Choroid plexus epithelial cell (primary cell): ENCODE measurements around the gene BICDL2.

Source experiments
- DNase-seq: peaks from one replicate; pipeline ENCODE4 v3.0.0-alpha.2; 2010; ENCODE audit warnings: low read depth
- H3K4me3 ChIP-seq: 2 replicates; pipeline ENCODE4 v1.5.1; 2011; ENCODE audit warnings: low read depth, mild to moderate bottlenecking, control low read depth, low read length, moderate library complexity
- TF ChIP-seq, protein P1 (sequence below): conservative IDR thresholded peaks from 2 replicates; pipeline ENCODE4 v1.5.1; 2011; ENCODE audit warnings: low read depth, mild to moderate bottlenecking, control low read depth, inconsistent platforms, low read length, moderate library complexity

The BICDL2 gene

DNA sequence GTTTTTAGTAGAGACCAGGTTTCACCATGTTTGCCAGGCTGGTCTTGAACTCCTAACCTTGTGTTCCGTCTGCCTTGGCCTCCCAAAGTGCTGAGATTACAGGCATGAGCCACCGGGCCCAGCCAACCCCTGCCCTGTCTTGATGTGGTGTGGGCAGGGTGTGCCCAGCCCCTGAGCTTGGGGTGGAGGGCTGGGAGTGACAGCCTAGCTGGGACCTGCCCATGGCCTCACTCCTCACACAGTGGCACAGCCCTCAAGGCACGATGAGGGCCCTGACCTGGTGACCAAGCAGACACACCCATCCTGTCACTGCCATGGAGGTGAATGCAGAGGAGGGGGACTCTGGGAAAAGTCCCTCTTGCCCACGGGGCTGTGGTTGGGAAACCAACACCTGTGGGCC lies 31.7 kb upstream of the BICDL2 start:
- H3K4me3 ChIP-seq = no peak overlapping the region
- TF ChIP-seq, protein P1, sequence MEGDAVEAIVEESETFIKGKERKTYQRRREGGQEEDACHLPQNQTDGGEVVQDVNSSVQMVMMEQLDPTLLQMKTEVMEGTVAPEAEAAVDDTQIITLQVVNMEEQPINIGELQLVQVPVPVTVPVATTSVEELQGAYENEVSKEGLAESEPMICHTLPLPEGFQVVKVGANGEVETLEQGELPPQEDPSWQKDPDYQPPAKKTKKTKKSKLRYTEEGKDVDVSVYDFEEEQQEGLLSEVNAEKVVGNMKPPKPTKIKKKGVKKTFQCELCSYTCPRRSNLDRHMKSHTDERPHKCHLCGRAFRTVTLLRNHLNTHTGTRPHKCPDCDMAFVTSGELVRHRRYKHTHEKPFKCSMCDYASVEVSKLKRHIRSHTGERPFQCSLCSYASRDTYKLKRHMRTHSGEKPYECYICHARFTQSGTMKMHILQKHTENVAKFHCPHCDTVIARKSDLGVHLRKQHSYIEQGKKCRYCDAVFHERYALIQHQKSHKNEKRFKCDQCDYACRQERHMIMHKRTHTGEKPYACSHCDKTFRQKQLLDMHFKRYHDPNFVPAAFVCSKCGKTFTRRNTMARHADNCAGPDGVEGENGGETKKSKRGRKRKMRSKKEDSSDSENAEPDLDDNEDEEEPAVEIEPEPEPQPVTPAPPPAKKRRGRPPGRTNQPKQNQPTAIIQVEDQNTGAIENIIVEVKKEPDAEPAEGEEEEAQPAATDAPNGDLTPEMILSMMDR = no peak
- no peak for DNase-seq

- TF ChIP-seq, protein P1 = no peak
- H3K4me3 ChIP-seq = no peak overlapping the region
- DNase-seq = no peak
Measured at GRCh38 chr16:3066440-3066748, 29.6 kb upstream of the BICDL2 start.

DNA sequence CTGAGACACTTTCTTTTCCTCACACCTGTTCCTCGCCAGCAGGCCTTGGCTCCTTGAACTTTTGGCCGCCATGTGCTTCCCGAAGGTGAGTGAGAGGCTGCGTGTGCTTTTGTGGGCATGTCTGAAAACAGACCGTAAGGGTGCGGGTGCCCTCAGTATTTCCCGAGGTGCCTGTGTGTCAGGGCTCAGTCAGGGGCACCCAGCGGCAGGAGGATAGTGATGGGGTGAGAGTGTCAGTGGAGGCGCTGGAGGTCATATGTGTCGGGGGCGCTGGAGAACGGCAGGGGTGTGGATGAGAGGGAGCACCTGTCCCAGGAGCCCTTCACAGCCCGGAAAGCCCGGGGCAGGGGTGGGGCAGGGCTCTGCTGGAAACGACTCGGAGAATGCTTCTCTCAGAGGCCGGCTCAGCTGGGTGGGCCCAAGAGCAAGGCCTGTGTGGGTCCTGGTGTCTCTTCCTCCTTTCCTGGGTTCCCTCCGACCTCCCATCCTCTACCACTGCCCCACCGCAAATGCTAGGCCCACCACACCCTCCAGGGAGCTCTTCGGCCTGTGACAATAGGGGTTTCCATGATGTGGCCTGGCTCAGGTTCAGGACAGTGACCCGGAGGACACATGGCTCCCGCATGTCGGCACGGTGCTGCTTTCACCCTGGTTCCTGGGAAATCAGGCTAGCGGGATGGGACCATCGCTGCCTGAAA lies 29.1 kb upstream of the BICDL2 start:
- TF ChIP-seq, protein P1 = no peak
- H3K4me3 ChIP-seq = no peak overlapping the region
- DNase-seq = no peak

- TF ChIP-seq, protein P1 = no peak
- peak; percentile 86 for DNase-seq
- peak within 1 kb of the TSS; percentile 22 for H3K4me3 ChIP-seq
Measured at GRCh38 chr16:3065069-3065741, 28.5 kb upstream of the BICDL2 start, which contains the start of gene IL32. TSS of gene IL32 (plus strand) at chr16:3065640. CDS start at chr16:3065812, 172 bp downstream.

- TF ChIP-seq, protein P1 = no peak
Measured at GRCh38 chr16:3063625-3064386, 27.1 kb upstream of the BICDL2 start.

GRCh38 chr16:3062553-3062952 lies 25.8 kb upstream of the BICDL2 start:
- no peak for DNase-seq
- TF ChIP-seq, protein P1 = no peak
- no peak overlapping the region for H3K4me3 ChIP-seq

More at GRCh38 chr16:3063625-3064386, 27.1 kb upstream of the BICDL2 start:
- H3K4me3 ChIP-seq = no peak overlapping the region
- no peak for DNase-seq
